ENCODE measurements around the gene ENOX1.

- TF ChIP-seq LEF1 (IDR thresholded peaks at IDR 0.05; ENCODE audit: borderline replicate concordance) (no peak), BHLHE40 (IDR thresholded peaks at IDR 0.05; ENCODE audit: borderline replicate concordance) (no peak), SP1 (IDR thresholded peaks at IDR 0.05) (no peak), FOXK2 (IDR thresholded peaks at IDR 0.05) (no peak), ELF4 (IDR thresholded peaks at IDR 0.05) (no peak), L3MBTL2 (conservative IDR thresholded peaks at IDR 0.05) (no peak), ZNF384 (IDR thresholded peaks at IDR 0.05) (no peak), PKNOX1 (IDR thresholded peaks at IDR 0.05) (no peak), TARDBP (IDR thresholded peaks at IDR 0.05) (no peak)
Measured at GRCh38 chr13:43347877-43348276, 438.9 kb downstream of the ENOX1 start.
